WTC11 (cell line): ENCODE measurements around the gene NSG1. TPM values are rescaled to one million over a fixed set of nuclear protein-coding genes. Genes with fewer than 3 reads are reported as not detected.

Experiments used
- ATAC-seq: fragments of 200-7000 bp; cut with Tn5 transposase; 2 replicates; pipeline ENCODE4 v1.10.0; 2021; ENCODE audit warnings: mild to moderate bottlenecking, moderate library complexity
- CTCF ChIA-PET: fragments of 300-600 bp; sonication (Branson Sonifier 250); formaldehyde crosslinking; loops from one replicate; lab custom pipeline; 2021; ENCODE audit warnings: antibody characterized with exemption; lab: Charles Lee
- POLR2A ChIA-PET: fragments of 350-600 bp; sonication (Branson Sonifier 250); formaldehyde crosslinking; loops from one replicate; lab custom pipeline; 2021; ENCODE audit warnings: antibody characterized with exemption; lab: Charles Lee
- DNase-seq: peaks from one replicate; pipeline ENCODE4 v3.0.0; 2021; ENCODE audit warnings: low spot score
- H3K27ac Mint-ChIP-seq: 2 replicates; pipeline ENCODE4 v1.8.0; 2021; ENCODE audit warnings: mixed read lengths
- H3K27me3 Mint-ChIP-seq: 2 replicates; pipeline ENCODE4 v1.8.0; 2021; ENCODE audit warnings: low read depth, mild to moderate bottlenecking, moderate library complexity, mixed read lengths
- H3K36me3 Mint-ChIP-seq: 2 replicates; pipeline ENCODE4 v1.8.0; 2021; ENCODE audit warnings: mixed read lengths
- H3K4me1 Mint-ChIP-seq: 2 replicates; pipeline ENCODE4 v1.8.0; 2022; ENCODE audit warnings: mixed read lengths
- H3K4me3 Mint-ChIP-seq: 2 replicates; pipeline ENCODE4 v1.8.0; 2021; ENCODE audit warnings: mild to moderate bottlenecking, moderate library complexity, mixed read lengths
- H3K9me3 Mint-ChIP-seq: 2 replicates; pipeline ENCODE4 v1.8.0; 2021; ENCODE audit warnings: mixed read lengths
- ESRRA ChIP-seq: sonication (generic); formaldehyde crosslinking; IDR thresholded peaks from 2 replicates; pipeline ENCODE4 v1.8.1; 2022; ENCODE audit warnings: mild to moderate bottlenecking, missing genetic modification reagents, borderline replicate concordance
- FOXP4 ChIP-seq: sonication (generic); formaldehyde crosslinking; IDR thresholded peaks from 2 replicates; pipeline ENCODE4 v1.8.0; 2022; ENCODE audit warnings: mild to moderate bottlenecking, missing genetic modification reagents
- GRHL2 ChIP-seq: fragments of 250-450 bp; sonication (Bioruptor Pico); IDR thresholded peaks from 2 replicates; pipeline ENCODE4 v1.8.0; 2022; ENCODE audit warnings: mild to moderate bottlenecking, moderate library complexity; ENCODE audit not compliant: insufficient replicate concordance, severe bottlenecking
- IRF2 ChIP-seq: sonication (generic); formaldehyde crosslinking; IDR thresholded peaks from 2 replicates; pipeline ENCODE4 v1.8.0; 2022; ENCODE audit warnings: low read depth, missing genetic modification reagents, borderline replicate concordance
- NFE2L1 ChIP-seq: sonication (generic); formaldehyde crosslinking; IDR thresholded peaks from 2 replicates; pipeline ENCODE4 v1.8.1; 2023; ENCODE audit warnings: missing genetic modification reagents
- NR3C1 ChIP-seq: sonication (generic); formaldehyde crosslinking; conservative IDR thresholded peaks from 2 replicates; pipeline ENCODE4 v1.8.1; 2023; ENCODE audit warnings: low read depth, mild to moderate bottlenecking, missing genetic modification reagents
- PRRX2 ChIP-seq: fragments of 250-450 bp; sonication (Bioruptor Pico); IDR thresholded peaks from 2 replicates; pipeline ENCODE4 v1.8.0; 2021; ENCODE audit warnings: mild to moderate bottlenecking
- SMAD4 ChIP-seq: sonication (generic); formaldehyde crosslinking; IDR thresholded peaks from 2 replicates; pipeline ENCODE4 v1.8.0; 2022; ENCODE audit warnings: mild to moderate bottlenecking, missing genetic modification reagents
- TCF7 ChIP-seq: sonication (generic); formaldehyde crosslinking; IDR thresholded peaks from 2 replicates; pipeline ENCODE4 v1.8.0; 2022; ENCODE audit warnings: mild to moderate bottlenecking, low read depth, missing genetic modification reagents, moderate library complexity
- ZNF317 ChIP-seq: sonication (generic); formaldehyde crosslinking; IDR thresholded peaks from 2 replicates; pipeline ENCODE4 v1.8.1; 2023; ENCODE audit warnings: low read depth, mild to moderate bottlenecking, moderate library complexity, missing genetic modification reagents, borderline replicate concordance
- ZNF396 ChIP-seq: fragments of 250-450 bp; sonication (Bioruptor Pico); IDR thresholded peaks from 2 replicates; pipeline ENCODE4 v1.8.0; 2021; ENCODE audit warnings: mild to moderate bottlenecking, moderate library complexity, borderline replicate concordance
- ZNF512 ChIP-seq: sonication (generic); formaldehyde crosslinking; IDR thresholded peaks from 2 replicates; pipeline ENCODE4 v1.8.1; 2022; ENCODE audit warnings: missing genetic modification reagents, borderline replicate concordance
- total RNA-seq: library from RNA; stranded (reverse); gene quantifications from 3 replicates; pipeline ENCODE4 v1.2.3, GENCODE V29; 2021
- TF ChIP-seq, protein P1 (sequence below): fragments of 250-450 bp; sonication (Bioruptor Pico); IDR thresholded peaks from 2 replicates; pipeline ENCODE4 v1.9.0; 2021; ENCODE audit warnings: mild to moderate bottlenecking
- TF ChIP-seq, protein P2 (sequence below): fragments of 250-450 bp; sonication (Bioruptor Pico); IDR thresholded peaks from 2 replicates; pipeline ENCODE4 v1.9.0; 2021; ENCODE audit warnings: mild to moderate bottlenecking
- TF ChIP-seq, protein P3 (sequence below): fragments of 250-450 bp; sonication (Bioruptor Pico); IDR thresholded peaks from 2 replicates; pipeline ENCODE4 v1.9.0; 2021; ENCODE audit warnings: moderate library complexity, mild to moderate bottlenecking, inconsistent platforms, borderline replicate concordance
- TF ChIP-seq, protein P4 (sequence below): sonication (generic); formaldehyde crosslinking; IDR thresholded peaks from 2 replicates; pipeline ENCODE4 v1.8.0; 2022; ENCODE audit warnings: mild to moderate bottlenecking, missing genetic modification reagents
- TF ChIP-seq, protein P5 (sequence below): sonication (generic); formaldehyde crosslinking; conservative IDR thresholded peaks from 2 replicates; pipeline ENCODE4 v1.8.1; 2023; ENCODE audit warnings: mild to moderate bottlenecking, low read depth, missing genetic modification reagents, moderate library complexity

Gene NSG1
- total RNA-seq, 1 experiment from 2014 or later, result 24.2 TPM

- ChIA-PET POLR2A (no interaction called here), CTCF (interaction anchor here (1.2 to 2.0 kb wide), 3 partner anchors 19 to 24 kb away, joined by 3 to 6 read pairs (median 4); partner anchors contain the start of gene NSG1)
- no peaks in the 10 kb centered on the region; the same call in 1 of the 2 replicates for H3K36me3 Mint-ChIP-seq
- H3K9me3 Mint-ChIP-seq, result no peaks in the 10 kb centered on the region
- H3K27ac Mint-ChIP-seq, result no peak overlapping the region
- no peaks in the 10 kb centered on the region for H3K4me1 Mint-ChIP-seq
- DNase-seq (no peak), ATAC-seq (no peak)
- H3K27me3 Mint-ChIP-seq, result no peaks in the 10 kb centered on the region
- no peak overlapping the region for H3K4me3 Mint-ChIP-seq
- TF ChIP-seq PRRX2 (CRISPR knock-in tag) (no peak), NFE2L1 (CRISPR knock-in tag) (no peak), FOXP4 (CRISPR knock-in tag) (no peak), NR3C1 (CRISPR knock-in tag) (no peak), TCF7 (no peak), ESRRA (CRISPR knock-in tag) (no peak), SMAD4 (CRISPR knock-in tag) (no peak), ZNF317 (CRISPR knock-in tag) (no peak)
- TF ChIP-seq, protein P1, sequence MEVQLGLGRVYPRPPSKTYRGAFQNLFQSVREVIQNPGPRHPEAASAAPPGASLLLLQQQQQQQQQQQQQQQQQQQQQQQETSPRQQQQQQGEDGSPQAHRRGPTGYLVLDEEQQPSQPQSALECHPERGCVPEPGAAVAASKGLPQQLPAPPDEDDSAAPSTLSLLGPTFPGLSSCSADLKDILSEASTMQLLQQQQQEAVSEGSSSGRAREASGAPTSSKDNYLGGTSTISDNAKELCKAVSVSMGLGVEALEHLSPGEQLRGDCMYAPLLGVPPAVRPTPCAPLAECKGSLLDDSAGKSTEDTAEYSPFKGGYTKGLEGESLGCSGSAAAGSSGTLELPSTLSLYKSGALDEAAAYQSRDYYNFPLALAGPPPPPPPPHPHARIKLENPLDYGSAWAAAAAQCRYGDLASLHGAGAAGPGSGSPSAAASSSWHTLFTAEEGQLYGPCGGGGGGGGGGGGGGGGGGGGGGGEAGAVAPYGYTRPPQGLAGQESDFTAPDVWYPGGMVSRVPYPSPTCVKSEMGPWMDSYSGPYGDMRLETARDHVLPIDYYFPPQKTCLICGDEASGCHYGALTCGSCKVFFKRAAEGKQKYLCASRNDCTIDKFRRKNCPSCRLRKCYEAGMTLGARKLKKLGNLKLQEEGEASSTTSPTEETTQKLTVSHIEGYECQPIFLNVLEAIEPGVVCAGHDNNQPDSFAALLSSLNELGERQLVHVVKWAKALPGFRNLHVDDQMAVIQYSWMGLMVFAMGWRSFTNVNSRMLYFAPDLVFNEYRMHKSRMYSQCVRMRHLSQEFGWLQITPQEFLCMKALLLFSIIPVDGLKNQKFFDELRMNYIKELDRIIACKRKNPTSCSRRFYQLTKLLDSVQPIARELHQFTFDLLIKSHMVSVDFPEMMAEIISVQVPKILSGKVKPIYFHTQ (CRISPR knock-in tag), result no peak
Observed at GRCh38 chr4:4408576-4409335, 21.9 kb downstream of the NSG1 start.

DNA sequence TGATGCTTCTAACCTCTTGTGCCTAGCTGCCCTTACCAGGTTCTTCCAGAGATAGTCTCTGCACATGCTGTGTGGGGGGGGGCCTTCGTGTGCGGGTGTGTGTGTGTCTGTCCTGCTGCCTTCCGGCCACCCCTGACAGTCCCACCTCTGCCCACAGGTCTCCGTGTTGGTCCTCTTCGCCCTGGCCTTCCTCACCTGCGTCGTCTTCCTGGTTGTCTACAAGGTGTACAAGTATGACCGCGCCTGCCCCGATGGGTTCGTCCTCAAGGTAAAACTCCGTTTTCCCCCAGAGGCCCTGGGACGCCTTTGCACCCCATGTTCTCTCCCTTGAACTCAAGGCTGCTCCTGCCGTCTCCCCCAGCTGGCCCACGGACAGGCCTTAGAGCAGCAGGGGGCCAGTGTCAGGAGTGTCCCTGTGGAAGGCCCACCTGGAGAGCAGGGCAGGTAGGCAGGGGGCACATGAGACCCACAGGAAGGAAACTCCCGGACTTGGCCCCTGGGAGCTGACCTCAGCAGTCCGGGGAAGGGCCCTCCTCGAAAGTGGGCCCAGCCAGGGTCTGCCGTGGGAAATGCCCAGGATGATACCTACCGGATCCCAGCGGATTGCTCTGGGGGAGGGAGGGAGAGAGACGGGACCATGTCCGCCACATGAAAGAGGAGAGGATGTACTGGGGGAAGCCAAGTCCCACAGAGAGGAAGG lies 22.7 kb downstream of the NSG1 start:
- Mint-ChIP-seq H3K27me3 (no peaks in the 10 kb centered on the region), H3K4me3 (no peak overlapping the region), H3K36me3 (peaks cover 1% of the 10 kb centered on the region; the same call in 1 of the 2 replicates), H3K4me1 (no peaks in the 10 kb centered on the region), H3K27ac (no peak overlapping the region), H3K9me3 (no peaks in the 10 kb centered on the region)
- CTCF ChIA-PET, result no interaction called here
- DNase-seq (no peak), ATAC-seq (no peak)
- POLR2A ChIA-PET, result no interaction called here
- TF ChIP-seq, protein P2, sequence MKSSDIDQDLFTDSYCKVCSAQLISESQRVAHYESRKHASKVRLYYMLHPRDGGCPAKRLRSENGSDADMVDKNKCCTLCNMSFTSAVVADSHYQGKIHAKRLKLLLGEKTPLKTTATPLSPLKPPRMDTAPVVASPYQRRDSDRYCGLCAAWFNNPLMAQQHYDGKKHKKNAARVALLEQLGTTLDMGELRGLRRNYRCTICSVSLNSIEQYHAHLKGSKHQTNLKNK (CRISPR knock-in tag), result no peak
- TF ChIP-seq, protein P1 (CRISPR knock-in tag), result no peak
- TF ChIP-seq ZNF512 (no peak), IRF2 (CRISPR knock-in tag) (no peak), ZNF396 (CRISPR knock-in tag) (no peak), GRHL2 (CRISPR knock-in tag) (no peak), TCF7 (no peak)
- TF ChIP-seq, protein P3, sequence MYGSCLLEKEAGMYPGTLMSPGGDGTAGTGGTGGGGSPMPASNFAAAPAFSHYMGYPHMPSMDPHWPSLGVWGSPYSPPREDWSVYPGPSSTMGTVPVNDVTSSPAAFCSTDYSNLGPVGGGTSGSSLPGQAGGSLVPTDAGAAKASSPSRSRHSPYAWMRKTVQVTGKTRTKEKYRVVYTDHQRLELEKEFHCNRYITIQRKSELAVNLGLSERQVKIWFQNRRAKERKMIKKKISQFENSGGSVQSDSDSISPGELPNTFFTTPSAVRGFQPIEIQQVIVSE (CRISPR knock-in tag), result no peak
- TF ChIP-seq, protein P4, sequence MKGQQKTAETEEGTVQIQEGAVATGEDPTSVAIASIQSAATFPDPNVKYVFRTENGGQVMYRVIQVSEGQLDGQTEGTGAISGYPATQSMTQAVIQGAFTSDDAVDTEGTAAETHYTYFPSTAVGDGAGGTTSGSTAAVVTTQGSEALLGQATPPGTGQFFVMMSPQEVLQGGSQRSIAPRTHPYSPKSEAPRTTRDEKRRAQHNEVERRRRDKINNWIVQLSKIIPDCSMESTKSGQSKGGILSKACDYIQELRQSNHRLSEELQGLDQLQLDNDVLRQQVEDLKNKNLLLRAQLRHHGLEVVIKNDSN, result no peak
- TF ChIP-seq, protein P5, sequence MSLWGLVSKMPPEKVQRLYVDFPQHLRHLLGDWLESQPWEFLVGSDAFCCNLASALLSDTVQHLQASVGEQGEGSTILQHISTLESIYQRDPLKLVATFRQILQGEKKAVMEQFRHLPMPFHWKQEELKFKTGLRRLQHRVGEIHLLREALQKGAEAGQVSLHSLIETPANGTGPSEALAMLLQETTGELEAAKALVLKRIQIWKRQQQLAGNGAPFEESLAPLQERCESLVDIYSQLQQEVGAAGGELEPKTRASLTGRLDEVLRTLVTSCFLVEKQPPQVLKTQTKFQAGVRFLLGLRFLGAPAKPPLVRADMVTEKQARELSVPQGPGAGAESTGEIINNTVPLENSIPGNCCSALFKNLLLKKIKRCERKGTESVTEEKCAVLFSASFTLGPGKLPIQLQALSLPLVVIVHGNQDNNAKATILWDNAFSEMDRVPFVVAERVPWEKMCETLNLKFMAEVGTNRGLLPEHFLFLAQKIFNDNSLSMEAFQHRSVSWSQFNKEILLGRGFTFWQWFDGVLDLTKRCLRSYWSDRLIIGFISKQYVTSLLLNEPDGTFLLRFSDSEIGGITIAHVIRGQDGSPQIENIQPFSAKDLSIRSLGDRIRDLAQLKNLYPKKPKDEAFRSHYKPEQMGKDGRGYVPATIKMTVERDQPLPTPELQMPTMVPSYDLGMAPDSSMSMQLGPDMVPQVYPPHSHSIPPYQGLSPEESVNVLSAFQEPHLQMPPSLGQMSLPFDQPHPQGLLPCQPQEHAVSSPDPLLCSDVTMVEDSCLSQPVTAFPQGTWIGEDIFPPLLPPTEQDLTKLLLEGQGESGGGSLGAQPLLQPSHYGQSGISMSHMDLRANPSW, result no peak
